OCI-LY3 (cell line): ENCODE measurements around the gene ACBD6.

Source experiments
- EZH2phosphoT487 ChIP-seq: fragments of 200-600 bp; shearing (Covaris generic); IDR thresholded peaks from 2 replicates; pipeline ENCODE4 v1.6.1; 2018; ENCODE audit warnings: antibody characterized with exemption, mixed run types, low read depth
- TF ChIP-seq, protein P1 (sequence below): fragments of 200-600, 300-600 bp; sonication (generic); IDR thresholded peaks from 2 replicates; pipeline ENCODE4 v1.5.1; 2014; ENCODE audit warnings: antibody characterized with exemption, low read length, low read depth

DNA sequence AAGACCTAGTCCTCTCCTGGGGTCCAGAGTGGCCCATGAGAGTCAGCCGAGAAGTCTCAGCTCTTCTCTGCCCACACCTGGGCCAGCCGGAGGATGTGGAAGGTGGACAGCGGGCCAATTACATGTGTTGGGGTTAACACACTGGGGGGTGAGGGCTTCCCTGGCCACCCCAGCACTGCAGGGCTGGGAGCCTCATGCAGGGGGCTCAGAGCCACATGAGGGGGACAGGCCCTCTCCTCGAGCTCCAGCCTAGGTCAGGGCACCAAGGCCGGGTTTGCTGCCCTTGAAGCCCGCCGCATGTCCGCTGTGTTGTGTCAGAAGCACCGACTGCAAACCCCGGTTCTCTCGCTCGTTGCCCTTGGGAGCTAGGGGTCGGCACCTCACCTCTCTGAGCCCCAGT, 241.8 kb downstream of the ACBD6 start:
- TF ChIP-seq, protein P1, sequence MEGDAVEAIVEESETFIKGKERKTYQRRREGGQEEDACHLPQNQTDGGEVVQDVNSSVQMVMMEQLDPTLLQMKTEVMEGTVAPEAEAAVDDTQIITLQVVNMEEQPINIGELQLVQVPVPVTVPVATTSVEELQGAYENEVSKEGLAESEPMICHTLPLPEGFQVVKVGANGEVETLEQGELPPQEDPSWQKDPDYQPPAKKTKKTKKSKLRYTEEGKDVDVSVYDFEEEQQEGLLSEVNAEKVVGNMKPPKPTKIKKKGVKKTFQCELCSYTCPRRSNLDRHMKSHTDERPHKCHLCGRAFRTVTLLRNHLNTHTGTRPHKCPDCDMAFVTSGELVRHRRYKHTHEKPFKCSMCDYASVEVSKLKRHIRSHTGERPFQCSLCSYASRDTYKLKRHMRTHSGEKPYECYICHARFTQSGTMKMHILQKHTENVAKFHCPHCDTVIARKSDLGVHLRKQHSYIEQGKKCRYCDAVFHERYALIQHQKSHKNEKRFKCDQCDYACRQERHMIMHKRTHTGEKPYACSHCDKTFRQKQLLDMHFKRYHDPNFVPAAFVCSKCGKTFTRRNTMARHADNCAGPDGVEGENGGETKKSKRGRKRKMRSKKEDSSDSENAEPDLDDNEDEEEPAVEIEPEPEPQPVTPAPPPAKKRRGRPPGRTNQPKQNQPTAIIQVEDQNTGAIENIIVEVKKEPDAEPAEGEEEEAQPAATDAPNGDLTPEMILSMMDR, result no peak
- no peak for TF ChIP-seq EZH2phosphoT487
